Measurements from ENCODE around the gene SNX2.

DNA sequence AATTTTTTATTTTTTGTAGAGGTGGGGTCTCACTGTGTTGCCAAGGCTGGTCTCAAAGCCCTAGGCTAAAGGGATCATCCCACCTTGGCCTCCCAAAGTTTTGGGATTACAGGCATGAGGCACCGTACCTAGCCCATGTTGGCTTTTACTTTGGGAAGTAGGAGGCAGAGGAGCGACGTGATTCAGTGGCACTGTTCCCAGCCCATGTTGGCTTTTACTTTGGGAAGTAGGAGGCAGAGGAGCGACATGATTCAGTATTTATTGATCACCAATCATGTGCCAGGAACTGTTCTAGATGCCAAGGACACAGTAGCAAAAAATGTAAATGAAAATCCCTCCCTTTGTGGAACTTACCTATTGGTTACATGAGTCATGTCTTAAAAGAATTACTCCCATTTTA is 88.8 kb downstream of the SNX2 start:
- TF ChIP-seq EZH2 (IDR thresholded peaks at IDR 0.05; ENCODE audit: borderline replicate concordance, insufficient read depth, low read depth, low read length, poor library complexity, severe bottlenecking) = no peak
- TF ChIP-seq, protein P1, sequence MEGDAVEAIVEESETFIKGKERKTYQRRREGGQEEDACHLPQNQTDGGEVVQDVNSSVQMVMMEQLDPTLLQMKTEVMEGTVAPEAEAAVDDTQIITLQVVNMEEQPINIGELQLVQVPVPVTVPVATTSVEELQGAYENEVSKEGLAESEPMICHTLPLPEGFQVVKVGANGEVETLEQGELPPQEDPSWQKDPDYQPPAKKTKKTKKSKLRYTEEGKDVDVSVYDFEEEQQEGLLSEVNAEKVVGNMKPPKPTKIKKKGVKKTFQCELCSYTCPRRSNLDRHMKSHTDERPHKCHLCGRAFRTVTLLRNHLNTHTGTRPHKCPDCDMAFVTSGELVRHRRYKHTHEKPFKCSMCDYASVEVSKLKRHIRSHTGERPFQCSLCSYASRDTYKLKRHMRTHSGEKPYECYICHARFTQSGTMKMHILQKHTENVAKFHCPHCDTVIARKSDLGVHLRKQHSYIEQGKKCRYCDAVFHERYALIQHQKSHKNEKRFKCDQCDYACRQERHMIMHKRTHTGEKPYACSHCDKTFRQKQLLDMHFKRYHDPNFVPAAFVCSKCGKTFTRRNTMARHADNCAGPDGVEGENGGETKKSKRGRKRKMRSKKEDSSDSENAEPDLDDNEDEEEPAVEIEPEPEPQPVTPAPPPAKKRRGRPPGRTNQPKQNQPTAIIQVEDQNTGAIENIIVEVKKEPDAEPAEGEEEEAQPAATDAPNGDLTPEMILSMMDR (IDR thresholded peaks at IDR 0.05) = no peak

All from B cell (primary cell).